SK-N-SH treated with all-trans-retinoic acid at 6 μM for 48 hours (cell line): ENCODE data around the gene MYB.

Source experiments
- ATAC-seq: fragments of 200-7000 bp; cut with Tn5 transposase; 3 replicates; pipeline ENCODE4 v1.9.1; 2020; ENCODE audit warnings: mild to moderate bottlenecking, moderate library complexity
- ARNTL ChIP-seq: fragments of 450-650 bp; formaldehyde crosslinking; IDR thresholded peaks from 2 replicates; pipeline ENCODE4 v1.5.0; 2020; ENCODE audit warnings: low read depth, mild to moderate bottlenecking, moderate library complexity, borderline replicate concordance
- BACH2 ChIP-seq: fragments of 250-450 bp; sonication (Bioruptor Pico); IDR thresholded peaks from 2 replicates; pipeline ENCODE4 v1.9.0; 2021; ENCODE audit warnings: mild to moderate bottlenecking, borderline replicate concordance
- CSDC2 ChIP-seq: fragments of 250-450 bp; sonication (Bioruptor Pico); IDR thresholded peaks from 2 replicates; pipeline ENCODE4 v1.5.0; 2020; ENCODE audit warnings: mild to moderate bottlenecking, moderate library complexity
- GLIS3 ChIP-seq: fragments of 250-450 bp; sonication (Bioruptor Pico); IDR thresholded peaks from 2 replicates; pipeline ENCODE4 v1.5.0; 2020; ENCODE audit warnings: mild to moderate bottlenecking, moderate library complexity
- ISL1 ChIP-seq: fragments of 250-450 bp; sonication (Bioruptor Pico); IDR thresholded peaks from 2 replicates; pipeline ENCODE4 v2.1.2; 2022; ENCODE audit warnings: mild to moderate bottlenecking, moderate library complexity
- OSR1 ChIP-seq: fragments of 250-450 bp; sonication (Bioruptor Pico); IDR thresholded peaks from 2 replicates; pipeline ENCODE4 v1.8.0; 2022; ENCODE audit warnings: moderate library complexity, mild to moderate bottlenecking, inconsistent platforms
- POU6F1 ChIP-seq: fragments of 250-450 bp; sonication (Bioruptor Pico); IDR thresholded peaks from 2 replicates; pipeline ENCODE4 v1.8.0; 2021; ENCODE audit warnings: low read depth, mild to moderate bottlenecking, moderate library complexity, borderline replicate concordance
- SNAI2 ChIP-seq: fragments of 250-450 bp; sonication (Bioruptor Pico); IDR thresholded peaks from 2 replicates; pipeline ENCODE4 v1.5.0; 2020; ENCODE audit warnings: mild to moderate bottlenecking, moderate library complexity
- ZFP3 ChIP-seq: fragments of 250-450 bp; sonication (Bioruptor Pico); IDR thresholded peaks from 2 replicates; pipeline ENCODE4 v1.5.0; 2020; ENCODE audit warnings: mild to moderate bottlenecking, moderate library complexity
- ZFP30 ChIP-seq: fragments of 450-650 bp; formaldehyde crosslinking; IDR thresholded peaks from 2 replicates; pipeline ENCODE4 v1.5.0; 2022; ENCODE audit warnings: mild to moderate bottlenecking, moderate library complexity
- ZNF565 ChIP-seq: fragments of 450-650 bp; formaldehyde crosslinking; conservative IDR thresholded peaks from 2 replicates; pipeline ENCODE4 v1.5.0; 2020; ENCODE audit warnings: low read depth, mild to moderate bottlenecking, moderate library complexity
- TF ChIP-seq, protein P1 (sequence below): fragments of 250-450 bp; sonication (Bioruptor Pico); IDR thresholded peaks from 2 replicates; pipeline ENCODE4 v1.5.1; 2021; ENCODE audit warnings: mild to moderate bottlenecking, moderate library complexity

MYB gene

GRCh38 chr6:135257631-135258405, 76.7 kb downstream of the MYB start:
- TF ChIP-seq POU6F1 (CRISPR knock-in tag) (no peak), ZFP30 (no peak), ZNF565 (CRISPR knock-in tag) (no peak)
- TF ChIP-seq, protein P1, sequence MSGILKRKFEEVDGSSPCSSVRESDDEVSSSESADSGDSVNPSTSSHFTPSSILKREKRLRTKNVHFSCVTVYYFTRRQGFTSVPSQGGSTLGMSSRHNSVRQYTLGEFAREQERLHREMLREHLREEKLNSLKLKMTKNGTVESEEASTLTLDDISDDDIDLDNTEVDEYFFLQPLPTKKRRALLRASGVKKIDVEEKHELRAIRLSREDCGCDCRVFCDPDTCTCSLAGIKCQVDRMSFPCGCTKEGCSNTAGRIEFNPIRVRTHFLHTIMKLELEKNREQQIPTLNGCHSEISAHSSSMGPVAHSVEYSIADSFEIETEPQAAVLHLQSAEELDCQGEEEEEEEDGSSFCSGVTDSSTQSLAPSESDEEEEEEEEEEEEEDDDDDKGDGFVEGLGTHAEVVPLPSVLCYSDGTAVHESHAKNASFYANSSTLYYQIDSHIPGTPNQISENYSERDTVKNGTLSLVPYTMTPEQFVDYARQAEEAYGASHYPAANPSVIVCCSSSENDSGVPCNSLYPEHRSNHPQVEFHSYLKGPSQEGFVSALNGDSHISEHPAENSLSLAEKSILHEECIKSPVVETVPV (CRISPR knock-in tag) = no peak
- no peak for ATAC-seq

GRCh38 chr6:135258970-135259369, 77.9 kb downstream of the MYB start:
- TF ChIP-seq, protein P1 (CRISPR knock-in tag) = no peak
- no peak for TF ChIP-seq POU6F1 (CRISPR knock-in tag)
- no peak for TF ChIP-seq ISL1 (CRISPR knock-in tag)
- TF ChIP-seq GLIS3 (CRISPR knock-in tag) = no peak
- TF ChIP-seq BACH2 = no peak
- no peak for TF ChIP-seq ARNTL (CRISPR knock-in tag)
- TF ChIP-seq ZFP3 (CRISPR knock-in tag) = no peak
- no peak for TF ChIP-seq ZNF565 (CRISPR knock-in tag)
- no peak for TF ChIP-seq ZFP30
- TF ChIP-seq, all 23 proteins: peak for 0

DNA sequence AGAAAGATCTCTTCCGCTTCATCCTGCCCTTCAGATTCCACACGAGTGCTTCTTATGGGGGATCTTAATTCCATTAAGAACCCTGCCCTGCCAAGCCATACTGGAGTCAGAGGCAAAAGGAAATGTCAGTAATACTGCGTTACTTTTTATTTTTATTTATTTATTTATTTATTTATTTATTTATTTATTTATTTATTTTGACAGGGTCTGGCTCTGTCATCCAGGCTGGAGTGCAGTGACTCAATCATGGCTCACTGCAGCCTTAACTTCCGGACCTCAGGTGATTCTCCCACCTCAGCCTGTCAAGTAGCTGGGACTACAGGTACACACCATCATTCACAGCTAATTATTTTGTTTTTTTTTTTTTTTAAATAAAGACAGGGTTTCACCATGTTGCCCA, 79.5 kb downstream of the MYB start:
- ATAC-seq = no peak
- TF ChIP-seq CSDC2 (CRISPR knock-in tag) (no peak), GLIS3 (CRISPR knock-in tag) (no peak), ISL1 (CRISPR knock-in tag) (no peak), ZFP3 (CRISPR knock-in tag) (no peak)

More at GRCh38 chr6:135258970-135259369, 77.9 kb downstream of the MYB start:
- no peak for ATAC-seq

GRCh38 chr6:135261872-135262725, 81.0 kb downstream of the MYB start:
- no peak for ATAC-seq
- TF ChIP-seq ARNTL (CRISPR knock-in tag) (no peak), SNAI2 (CRISPR knock-in tag) (no peak), OSR1 (CRISPR knock-in tag) (no peak), ZNF565 (CRISPR knock-in tag) (no peak), POU6F1 (CRISPR knock-in tag) (no peak)
- TF ChIP-seq, protein P1 (CRISPR knock-in tag) = no peak
- TF ChIP-seq, all 23 proteins: peak for 0
